Suprapubic skin (tissue), 4 donors: ENCODE data around the gene TET3. TPM values are rescaled to one million over a fixed set of nuclear protein-coding genes. Genes with fewer than 3 reads are reported as not detected.

ENCODE experiments used
- DNase-seq, 2 donors: peaks; one replicate each; pipeline ENCODE4 v3.0.0-alpha.2; 2019; ENCODE audit warnings: low spot score in 2 of 2
- H3K27ac ChIP-seq: fragments of 200-600 bp; sonication (generic); one replicate; pipeline ENCODE4 v1.5.1; 2019
- H3K27me3 ChIP-seq: fragments of 200-600 bp; sonication (generic); one replicate; pipeline ENCODE4 v1.5.1; 2019
- H3K36me3 ChIP-seq: fragments of 200-600 bp; sonication (generic); one replicate; pipeline ENCODE4 v1.5.1; 2019
- H3K4me1 ChIP-seq: fragments of 200-600 bp; sonication (generic); one replicate; pipeline ENCODE4 v1.5.1; 2019
- H3K4me3 ChIP-seq: fragments of 200-600 bp; sonication (generic); one replicate; pipeline ENCODE4 v1.5.1; 2019; ENCODE audit warnings: mild to moderate bottlenecking
- H3K9me3 ChIP-seq: fragments of 200-600 bp; sonication (generic); one replicate; pipeline ENCODE4 v1.5.1; 2019
- CTCF ChIP-seq, 2 donors: fragments of 200-600 bp in 1 of 2; fragments of 450-650 bp in 1 of 2; sonication (generic) in 1 of 2; IDR thresholded peaks; one replicate each; pipeline ENCODE4 v1.5.1; 2016 to 2019; ENCODE audit warnings: antibody characterized with exemption in 2 of 2, mild to moderate bottlenecking in 1 of 2, moderate library complexity in 1 of 2
- EP300 ChIP-seq: sonication (generic); formaldehyde crosslinking; IDR thresholded peaks from one replicate; pipeline ENCODE4 v1.6.1; 2017; ENCODE audit warnings: antibody characterized with exemption
- POLR2A ChIP-seq, 2 donors: fragments of 450-650 bp; IDR thresholded peaks; one replicate each; pipeline ENCODE4 v1.6.1; 2017; ENCODE audit warnings: antibody characterized with exemption in 2 of 2, mild to moderate bottlenecking in 2 of 2, moderate library complexity in 2 of 2
- POLR2AphosphoS5 ChIP-seq, 3 donors: sonication (generic); formaldehyde crosslinking; IDR thresholded peaks; one replicate each; pipeline ENCODE4 v1.6.1; 2017; ENCODE audit warnings: antibody characterized with exemption in 3 of 3
- WGBS: methylation state at CpG from one replicate; pipeline ENCODE4 v1.1.5; 2018; 5-methylcytosine and 5-hydroxymethylcytosine counted together
- total RNA-seq, 4 donors: library from RNA; depleted of rRNA; stranded (reverse); fragments of >200 nt; gene quantifications; one replicate each; pipeline ENCODE4 v1.1.0, GENCODE V29; 2016

Gene TET3
- total RNA-seq, 4 donors from 2014 or later = 53.6 to 75.3 (median 58.4) TPM

GRCh38 chr2:74031959-74032287 lies 47.2 kb downstream of the TET3 start:
- DNase-seq = no peak
- Histone ChIP-seq H3K36me3 (no peaks in the 10 kb centered on the region), H3K9me3 (no peaks in the 10 kb centered on the region), H3K27me3 (no peaks in the 10 kb centered on the region), H3K4me1 (peaks cover 38% of the 10 kb centered on the region), H3K27ac (no peak overlapping the region), H3K4me3 (no peak overlapping the region)
- 81% methylated on average over 2 of the region's 2 CpGs for WGBS
- TF ChIP-seq EP300 (no peak), POLR2A (IDR thresholded peaks at IDR 0.05) (no peak), CTCF (IDR thresholded peaks at IDR 0.05) (no peak), POLR2AphosphoS5 (IDR thresholded peaks at IDR 0.05) (no peak)

GRCh38 chr2:74033375-74033774 lies 48.7 kb downstream of the TET3 start:
- no peaks in the 10 kb centered on the region for H3K36me3 ChIP-seq
- no peaks in the 10 kb centered on the region for H3K9me3 ChIP-seq
- no peak overlapping the region for H3K4me3 ChIP-seq
- TF ChIP-seq EP300 (no peak), CTCF (IDR thresholded peaks at IDR 0.05) (no peak), POLR2A (IDR thresholded peaks at IDR 0.05) (no peak), POLR2AphosphoS5 (IDR thresholded peaks at IDR 0.05) (no peak)
- H3K4me1 ChIP-seq = peaks cover 50% of the 10 kb centered on the region
- H3K27ac ChIP-seq = no peak overlapping the region
- WGBS = 74% methylated on average over 2 of the region's 2 CpGs
- no peaks in the 10 kb centered on the region for H3K27me3 ChIP-seq
- no peak for DNase-seq

Other genes with a start within 250 kb of the TET3 start
- 10 to 100 TPM; 19.2 to 32.2 (median 29.0) TPM for gene TPRKB, start 247.6 kb upstream of the TET3 start, total RNA-seq
- gene DUSP11, start 204.8 kb upstream of the TET3 start, total RNA-seq = 10 to 100 TPM; 45.6 to 59.1 (median 57.0) TPM
- gene C2orf78, start 200.7 kb upstream of the TET3 start, total RNA-seq = not detected
- gene STAMBP, start 155.9 kb upstream of the TET3 start, total RNA-seq = 10 to 100 TPM; 29.0 to 45.0 (median 33.5) TPM
- gene ACTG2, start 91.9 kb upstream of the TET3 start, total RNA-seq = 10 to 100 TPM in 3 of 4 donors, 1 to 10 TPM in 1; 9.4 to 43.5 (median 20.7) TPM
- gene DGUOK, start 58.0 kb upstream of the TET3 start, total RNA-seq = 10 to 100 TPM; 26.2 to 74.9 (median 48.1) TPM
- 10 to 100 TPM; 18.9 to 44.0 (median 28.1) TPM for gene BOLA3, start 163.0 kb downstream of the TET3 start, total RNA-seq
- 10 to 100 TPM; 65.2 to 96.6 (median 79.2) TPM for gene MOB1A, start 194.0 kb downstream of the TET3 start, total RNA-seq
- gene MTHFD2, start 213.7 kb downstream of the TET3 start, total RNA-seq = 10 to 100 TPM; 15.5 to 28.1 (median 17.5) TPM